AG04449 (cell line): ENCODE measurements around the gene MB21D2.

ENCODE experiments used
- CTCF ChIA-PET: fragments of 350-600 bp; formaldehyde crosslinking; extraction: SDS; loops from one replicate; lab custom pipeline; 2021; ENCODE audit warnings: antibody characterized with exemption; lab: Yijun Ruan, JAX
- POLR2A ChIA-PET: fragments of 400-600, 350-600 bp; formaldehyde crosslinking; extraction: SDS; loops from one replicate; lab custom pipeline; 2020; ENCODE audit warnings: antibody characterized with exemption, inconsistent platforms; lab: Yijun Ruan, JAX
- DNase-seq: peaks from one replicate; pipeline ENCODE4 v3.0.0-alpha.2; 2010; ENCODE audit warnings: low read depth, low spot score
- H3K4me3 ChIP-seq: 2 replicates; pipeline ENCODE4 v1.5.1; 2011; ENCODE audit warnings: low read depth, mild to moderate bottlenecking, control low read depth, low read length
- CTCF ChIP-seq: IDR thresholded peaks from one replicate; pipeline ENCODE4 v1.5.1; 2011; ENCODE audit warnings: mild to moderate bottlenecking, moderate library complexity, low read length, control low read depth, inconsistent platforms; ENCODE audit not compliant: insufficient read depth; ENCODE audit errors: missing control alignments

Gene MB21D2

GRCh38 chr3:192929146-192929545 is 11.5 kb upstream of the MB21D2 start:
- H3K4me3 ChIP-seq, result no peak overlapping the region
- TF ChIP-seq CTCF, result no peak
- POLR2A ChIA-PET, result interaction anchor here (1.6 kb wide), 1 partner anchor 11 kb away, joined by 3 read pairs; the partner anchor contains the start of gene MB21D2
- no peak for DNase-seq
- CTCF ChIA-PET, result interaction anchor here (1.1 kb wide), 1 partner anchor 112 kb away, joined by 3 read pairs; no protein-coding TSS in a partner anchor

- POLR2A ChIA-PET, result interaction anchor here (1.6 kb wide), 1 partner anchor 11 kb away, joined by 3 read pairs; the partner anchor contains the start of gene MB21D2
- no peak overlapping the region for H3K4me3 ChIP-seq
- no peak for TF ChIP-seq CTCF
- DNase-seq, result no peak
- CTCF ChIA-PET, result interaction anchor here (1.1 kb wide), 1 partner anchor 113 kb away, joined by 3 read pairs; no protein-coding TSS in a partner anchor
Measured at GRCh38 chr3:192928720-192929119, 11.1 kb upstream of the MB21D2 start.

GRCh38 chr3:192928016-192928415 is 10.4 kb upstream of the MB21D2 start:
- TF ChIP-seq CTCF, result no peak
- POLR2A ChIA-PET, result interaction anchor here (1.0 kb wide), 1 partner anchor 10 kb away, joined by 3 read pairs; the partner anchor contains the start of gene MB21D2
- CTCF ChIA-PET, result no interaction called here
- no peak overlapping the region for H3K4me3 ChIP-seq
- DNase-seq, result no peak

GRCh38 chr3:192927016-192927415 is 9.4 kb upstream of the MB21D2 start:
- TF ChIP-seq CTCF, result no peak
- ChIA-PET POLR2A (no interaction called here), CTCF (interaction anchor here (0.9 to 1.3 kb wide), 3 partner anchors 50 to 114 kb away, joined by 3 to 5 read pairs (median 3); no protein-coding TSS in a partner anchor)

GRCh38 chr3:192923731-192924130 is 6.1 kb upstream of the MB21D2 start:
- H3K4me3 ChIP-seq, result no peak overlapping the region
- TF ChIP-seq CTCF, result no peak
- ChIA-PET POLR2A (no interaction called here), CTCF (interaction anchor here (0.7 to 2.3 kb wide), 2 partner anchors 33 to 118 kb away, joined by 3 to 11 read pairs; no protein-coding TSS in a partner anchor)
- no peak for DNase-seq

More at GRCh38 chr3:192927016-192927415, 9.4 kb upstream of the MB21D2 start:
- no peak overlapping the region for H3K4me3 ChIP-seq
- DNase-seq, result no peak

GRCh38 chr3:192921793-192922192 is 4.1 kb upstream of the MB21D2 start:
- CTCF ChIA-PET, result interaction anchor here (1.1 to 2.3 kb wide), 3 partner anchors 105 to 120 kb away, joined by 3 to 11 read pairs (median 3); no protein-coding TSS in a partner anchor
- POLR2A ChIA-PET, result no interaction called here
- no peak for DNase-seq
- no peak overlapping the region for H3K4me3 ChIP-seq
- no peak for TF ChIP-seq CTCF
